AML-193 (cell line): Measurements from ENCODE around the gene SORBS1.
A peak's percentile ranks its signal among the peaks of the same experiment; 100 is the strongest.

Experiments used
- DNase-seq, 2 experiments: peaks; one replicate each; lab custom pipeline; 2025; lab: John Stamatoyannopoulos, UW

Gene SORBS1

GRCh38 chr10:95459446-95460045 lies 101.6 kb downstream of the SORBS1 start:
- no peak for DNase-seq

DNA sequence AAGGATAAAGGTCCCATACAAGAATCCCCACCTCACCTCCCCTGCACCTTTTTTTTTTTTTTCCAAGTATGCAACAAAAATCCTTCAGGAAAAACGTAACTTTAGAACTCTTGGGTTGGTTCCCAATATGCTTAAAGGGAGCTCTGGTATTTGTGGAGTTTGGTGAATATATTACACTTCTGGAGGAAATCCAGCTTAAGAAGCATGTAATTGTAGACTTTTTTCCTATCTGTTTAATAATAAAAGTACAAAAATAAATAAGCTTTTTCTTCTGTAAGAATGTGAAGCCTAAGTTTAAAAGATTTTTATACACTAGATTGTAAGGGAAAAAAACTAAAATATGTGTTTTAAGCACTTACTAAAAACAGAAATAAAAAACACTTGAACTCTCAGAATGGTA lies 102.3 kb downstream of the SORBS1 start:
- DNase-seq, result no peak

DNA sequence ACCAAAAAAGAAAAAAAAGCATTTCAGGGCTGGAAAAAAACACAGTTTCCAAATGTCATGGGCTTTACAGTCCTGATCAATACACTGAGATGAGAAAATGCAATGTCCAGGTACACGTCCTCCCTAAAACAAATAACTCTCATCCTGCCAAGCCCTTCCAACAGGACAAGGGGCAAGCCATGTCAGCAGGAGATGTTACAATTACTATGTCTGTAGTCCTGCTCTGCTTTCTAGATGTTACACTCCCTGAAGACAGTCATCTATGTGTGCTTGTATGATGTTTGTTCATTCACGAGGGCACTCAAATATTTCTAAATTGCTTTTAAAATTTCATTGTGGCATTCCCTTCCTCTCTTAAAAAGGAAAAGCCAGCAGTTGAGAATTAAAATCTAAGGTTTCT lies 103.2 kb downstream of the SORBS1 start:
- DNase-seq, result no peak

DNA sequence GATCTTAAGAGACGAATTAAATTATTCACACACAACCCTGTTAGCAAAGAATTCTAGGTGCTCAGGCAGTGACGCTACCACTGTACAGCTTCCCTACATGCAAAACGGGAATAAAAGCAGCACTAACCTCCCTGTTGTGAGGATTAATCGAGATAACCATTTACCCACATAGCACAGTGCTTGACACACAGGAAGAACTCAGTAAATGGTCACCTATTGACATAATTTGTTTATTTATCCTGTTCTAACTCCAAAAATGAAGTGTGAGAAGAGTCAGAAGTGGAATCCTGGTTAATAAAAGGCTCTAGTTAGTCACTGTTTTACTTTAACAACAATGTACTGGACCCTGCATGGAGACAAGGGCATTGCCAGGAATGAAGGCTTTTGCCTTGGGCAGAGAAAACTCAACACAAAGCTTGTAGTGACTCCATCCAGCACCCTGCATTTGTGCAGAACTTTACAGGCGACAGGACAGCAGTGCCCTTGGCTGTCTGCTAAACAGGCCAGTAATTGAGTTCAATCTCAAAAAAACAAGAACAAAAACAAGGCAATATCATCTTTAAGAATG lies 103.8 kb downstream of the SORBS1 start:
- DNase-seq, result no peak

DNA sequence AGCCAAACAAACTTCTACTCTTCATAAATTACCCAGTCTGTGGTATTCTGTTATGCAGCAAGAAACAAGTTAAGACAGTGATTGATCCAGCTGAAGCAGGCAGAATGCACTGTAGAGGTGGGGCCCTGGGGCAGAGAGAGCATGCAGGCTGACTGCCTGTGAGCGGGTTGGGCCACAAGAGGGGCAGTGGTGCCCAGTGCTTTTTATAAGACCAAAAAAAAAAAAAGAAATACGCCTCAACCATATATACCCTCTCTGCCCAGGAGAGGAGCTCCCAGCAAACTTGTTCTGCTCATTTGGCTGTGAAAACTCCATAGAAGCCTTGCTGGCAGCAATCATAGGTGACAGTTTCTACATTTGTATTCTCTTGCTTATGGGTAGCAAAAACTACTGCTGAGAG lies 104.7 kb downstream of the SORBS1 start:
- no peak for DNase-seq

- no peak for DNase-seq
These were observed 106.2 kb downstream of the SORBS1 start for GRCh38 chr10:95454940-95455339.

GRCh38 chr10:95454356-95454755 lies 106.8 kb downstream of the SORBS1 start:
- DNase-seq, result no peak

DNA sequence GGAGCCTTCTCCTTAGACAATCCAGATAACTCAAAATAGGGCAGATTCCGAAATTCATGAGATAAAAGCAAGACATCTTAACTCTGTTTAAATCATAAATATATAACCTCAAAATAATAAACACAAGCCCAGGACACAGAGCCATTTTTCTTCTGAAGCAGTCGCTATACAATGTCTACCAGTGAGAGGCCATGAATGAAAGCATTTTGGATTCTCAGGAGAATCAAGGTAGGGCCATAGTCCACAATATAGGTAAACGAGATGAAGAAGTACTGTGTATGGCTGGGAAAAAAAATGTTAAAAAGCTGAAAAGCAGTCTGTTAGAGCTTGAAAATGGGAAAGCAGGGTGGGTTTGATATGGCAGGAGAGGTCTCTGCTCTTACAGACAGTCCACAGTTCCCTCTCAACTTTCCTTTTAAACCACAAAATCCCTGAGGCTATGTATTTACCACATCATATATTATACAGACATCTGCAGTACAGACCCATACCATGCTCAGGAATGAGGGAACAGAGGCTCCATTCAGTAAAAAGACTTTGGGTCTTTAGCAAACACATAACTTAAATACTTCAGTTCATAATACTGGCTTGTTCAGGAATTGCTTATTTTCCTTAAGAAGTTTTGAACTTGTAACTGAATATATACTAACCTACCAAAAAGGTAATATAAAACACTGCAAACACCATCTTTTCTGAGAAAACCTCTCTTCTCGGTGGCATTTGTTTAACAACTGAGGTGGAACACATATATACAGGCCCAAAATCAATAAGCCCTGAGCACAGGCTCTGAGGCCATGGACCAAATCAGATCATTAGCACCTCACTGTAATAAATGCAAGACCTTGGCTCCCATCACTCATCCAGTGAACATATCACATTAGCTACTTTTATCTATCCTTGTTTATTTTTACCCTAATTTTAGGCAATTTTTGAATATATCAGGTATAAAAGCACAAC lies 109.3 kb downstream of the SORBS1 start:
- DNase-seq, result no peak

- DNase-seq, result no peak
These were observed 110.0 kb downstream of the SORBS1 start for GRCh38 chr10:95451150-95451549.

GRCh38 chr10:95450188-95450587 lies 111.0 kb downstream of the SORBS1 start:
- DNase-seq, result no peak

GRCh38 chr10:95447685-95448084 lies 113.5 kb downstream of the SORBS1 start:
- DNase-seq, result no peak

GRCh38 chr10:95445837-95446486 lies 115.2 kb downstream of the SORBS1 start:
- DNase-seq, result peak; percentile 32 to 55

DNA sequence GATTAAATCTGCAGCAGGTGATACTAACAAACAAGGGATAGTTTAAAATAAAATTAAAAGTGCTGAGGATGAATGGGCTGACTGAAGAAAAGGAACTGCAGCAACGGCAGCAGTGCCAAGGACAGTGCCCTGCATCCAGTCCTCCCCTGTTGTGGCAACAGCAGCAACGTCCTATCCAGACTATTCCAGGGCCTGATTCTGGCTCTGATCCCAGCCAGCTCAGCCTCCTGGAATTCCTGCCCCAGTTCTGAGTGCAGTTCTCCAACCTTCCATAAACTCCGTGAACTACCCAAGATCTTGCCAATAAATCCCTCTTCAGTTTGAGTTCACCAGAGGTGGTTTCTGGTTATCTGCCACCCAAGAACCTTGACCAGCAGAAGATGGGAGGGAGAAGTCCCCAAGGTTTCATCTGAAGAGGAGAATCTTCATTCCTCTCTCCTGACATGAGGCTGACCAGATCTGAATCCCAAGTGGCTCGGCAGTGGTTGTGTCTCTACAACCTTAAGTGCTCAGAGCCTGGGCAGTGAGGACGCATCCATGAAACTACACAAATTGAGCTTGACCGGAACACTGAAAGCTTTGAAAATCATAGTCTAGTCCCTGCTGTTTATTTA lies 115.8 kb downstream of the SORBS1 start:
- no peak for DNase-seq

DNA sequence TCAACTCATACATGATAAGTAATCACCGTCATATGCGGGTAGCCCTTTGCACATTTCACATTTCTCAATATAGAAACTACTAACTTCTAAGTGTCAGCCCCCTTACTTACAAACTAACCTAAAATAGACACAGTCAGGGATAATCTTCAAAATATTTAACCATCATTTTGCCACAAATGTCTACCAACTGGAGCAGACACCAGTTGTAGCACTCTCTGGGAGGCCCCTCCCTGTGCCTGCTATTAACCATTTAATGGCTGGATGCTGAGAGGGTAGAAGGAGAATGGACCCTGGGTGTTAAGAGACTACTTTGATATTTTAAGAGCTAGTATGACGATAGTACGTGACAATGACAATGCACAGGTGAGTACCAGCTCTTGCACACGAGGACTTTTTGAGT lies 116.4 kb downstream of the SORBS1 start:
- no peak for DNase-seq

DNA sequence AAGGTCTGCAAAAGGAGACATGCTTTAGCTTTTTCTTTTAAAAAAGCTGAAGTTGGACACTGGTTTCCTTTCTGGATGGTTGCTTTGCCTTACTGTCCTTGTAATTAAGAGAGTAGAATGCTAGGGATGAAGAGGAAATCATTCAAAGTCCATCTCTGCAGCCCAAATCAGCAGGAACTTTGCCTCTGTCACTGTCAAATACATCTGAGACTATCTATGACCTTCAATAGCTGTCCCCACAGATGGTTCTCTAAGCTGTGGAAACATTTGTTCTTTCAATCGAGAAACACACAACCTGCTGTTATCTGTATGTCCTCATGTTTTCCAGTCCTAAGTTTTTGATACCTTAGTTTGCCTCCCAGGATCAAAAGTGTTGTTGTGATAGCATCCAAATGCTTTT lies 117.5 kb downstream of the SORBS1 start:
- DNase-seq, result no peak

DNA sequence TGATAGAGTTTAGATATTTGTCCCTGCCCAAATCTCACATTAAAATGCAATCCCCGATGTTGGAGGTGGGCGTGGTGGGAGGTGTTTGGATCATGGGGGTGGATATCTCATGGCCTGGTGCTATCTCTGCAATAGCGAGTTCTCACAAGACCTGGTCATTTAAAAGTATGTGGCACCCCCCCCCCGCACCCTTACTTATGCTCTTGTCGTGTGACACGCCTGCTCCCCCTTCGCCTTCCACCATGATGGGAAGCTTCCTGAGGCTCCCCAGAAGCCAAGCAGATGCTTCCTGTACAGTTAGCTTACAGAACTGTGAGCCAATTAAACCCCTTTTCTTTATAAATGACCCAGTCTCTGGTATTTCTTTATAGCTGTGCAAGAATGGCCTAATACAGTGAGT lies 118.8 kb downstream of the SORBS1 start:
- DNase-seq, result no peak

DNA sequence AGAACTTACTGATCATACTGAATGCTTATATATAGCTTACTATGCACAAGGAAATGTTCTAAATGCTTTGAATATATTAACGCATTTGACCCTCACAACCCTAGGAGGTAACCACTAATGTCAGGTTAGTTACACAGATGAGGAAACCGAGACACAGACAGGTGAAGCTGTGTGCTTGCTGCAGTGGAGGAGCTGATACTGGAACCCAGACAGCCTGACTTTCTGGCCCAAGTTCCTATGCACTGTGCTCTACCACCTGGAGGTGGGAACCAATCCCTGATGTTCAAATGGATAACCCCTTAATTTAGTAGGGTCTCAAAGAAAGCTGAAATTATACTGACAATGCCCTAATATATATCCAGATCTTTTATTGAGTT lies 119.6 kb downstream of the SORBS1 start:
- DNase-seq, result no peak

DNA sequence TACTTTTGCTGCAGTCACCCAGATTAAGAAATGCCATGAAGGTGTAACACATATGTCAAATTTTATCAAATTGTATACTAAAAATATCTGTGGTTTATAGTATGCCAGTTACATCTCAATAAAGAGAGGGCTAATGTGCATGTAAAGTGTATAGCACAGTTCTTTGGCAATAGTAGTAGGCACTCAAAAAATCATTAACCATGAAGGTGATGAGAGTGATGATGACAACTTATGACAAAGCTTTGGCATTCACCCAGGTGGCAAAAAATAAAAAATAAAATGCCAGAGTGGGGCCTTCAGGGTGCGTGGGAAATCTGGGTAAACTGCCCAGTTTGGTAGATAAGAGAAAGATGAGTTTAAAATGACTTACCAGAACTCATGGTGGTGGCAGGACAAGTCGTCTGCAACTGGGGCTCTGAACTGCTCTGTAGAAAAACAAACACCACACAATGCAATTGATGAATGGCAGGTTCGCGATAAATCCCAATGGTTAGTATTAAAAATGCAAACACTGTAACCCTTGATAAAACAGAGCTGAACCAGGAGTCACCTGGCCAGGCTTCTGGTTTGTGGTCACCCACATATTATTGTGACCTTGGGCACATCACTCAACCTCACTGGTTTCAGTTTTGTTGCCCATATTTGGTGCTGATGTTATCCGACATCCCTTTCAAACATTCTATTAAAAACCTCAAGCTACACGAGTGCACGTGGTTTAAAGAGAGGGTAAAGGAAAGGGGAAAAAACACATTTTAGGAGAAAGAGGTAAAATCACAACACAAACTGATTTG lies 120.2 kb downstream of the SORBS1 start:
- DNase-seq, result no peak

GRCh38 chr10:95440038-95440725 lies 121.0 kb downstream of the SORBS1 start:
- no peak for DNase-seq

DNA sequence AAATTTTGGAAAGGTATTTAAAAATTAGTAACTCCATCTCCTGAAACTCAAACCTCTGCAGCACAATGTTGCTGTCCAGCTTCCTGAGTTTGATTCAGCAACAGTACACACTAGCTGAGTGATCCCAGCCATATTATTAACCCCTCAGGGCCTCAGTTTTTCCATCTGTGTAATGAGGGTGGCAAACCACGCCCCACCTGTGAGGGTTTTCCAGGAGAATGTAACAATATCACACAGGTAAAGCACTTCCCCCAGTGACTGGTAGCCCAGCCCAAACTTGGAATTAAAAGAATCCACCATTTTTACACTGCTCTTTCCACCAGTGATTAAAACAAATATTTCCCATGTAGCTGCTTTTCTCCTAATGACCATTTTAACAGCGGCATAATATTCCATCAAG lies 122.4 kb downstream of the SORBS1 start:
- DNase-seq, result no peak

GRCh38 chr10:95437669-95438068 lies 123.5 kb downstream of the SORBS1 start:
- no peak for DNase-seq
